AG09319 (cell line): Measurements from ENCODE around the gene CAMK2B.

Experiments used
- DNase-seq: peaks from one replicate; pipeline ENCODE4 v3.0.0-alpha.2; 2010; ENCODE audit warnings: low read depth; ENCODE audit errors: extremely low read depth
- TF ChIP-seq, protein P1 (sequence below): IDR thresholded peaks from 2 replicates; pipeline ENCODE4 v1.5.1; 2011; ENCODE audit warnings: low read depth, mild to moderate bottlenecking, inconsistent platforms, low read length, moderate library complexity

CAMK2B gene

DNA sequence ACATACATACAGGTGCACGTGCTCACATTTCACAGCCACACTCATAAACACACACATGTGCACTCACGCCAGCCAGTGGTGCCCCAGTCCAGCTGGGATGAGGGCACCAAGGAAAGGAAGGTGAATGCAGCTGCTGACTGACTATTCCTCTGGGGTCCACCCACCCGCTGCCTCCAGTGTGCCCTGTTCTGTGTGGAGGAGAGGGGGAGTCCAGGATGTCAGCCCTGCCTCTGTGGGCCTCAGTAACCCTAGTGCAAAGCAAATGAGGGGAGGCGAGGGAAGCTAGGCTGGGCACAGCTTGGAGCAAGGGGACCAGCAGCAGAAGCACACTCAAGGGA is 67.0 kb downstream of the CAMK2B start:
- no peak for DNase-seq
- TF ChIP-seq, protein P1, sequence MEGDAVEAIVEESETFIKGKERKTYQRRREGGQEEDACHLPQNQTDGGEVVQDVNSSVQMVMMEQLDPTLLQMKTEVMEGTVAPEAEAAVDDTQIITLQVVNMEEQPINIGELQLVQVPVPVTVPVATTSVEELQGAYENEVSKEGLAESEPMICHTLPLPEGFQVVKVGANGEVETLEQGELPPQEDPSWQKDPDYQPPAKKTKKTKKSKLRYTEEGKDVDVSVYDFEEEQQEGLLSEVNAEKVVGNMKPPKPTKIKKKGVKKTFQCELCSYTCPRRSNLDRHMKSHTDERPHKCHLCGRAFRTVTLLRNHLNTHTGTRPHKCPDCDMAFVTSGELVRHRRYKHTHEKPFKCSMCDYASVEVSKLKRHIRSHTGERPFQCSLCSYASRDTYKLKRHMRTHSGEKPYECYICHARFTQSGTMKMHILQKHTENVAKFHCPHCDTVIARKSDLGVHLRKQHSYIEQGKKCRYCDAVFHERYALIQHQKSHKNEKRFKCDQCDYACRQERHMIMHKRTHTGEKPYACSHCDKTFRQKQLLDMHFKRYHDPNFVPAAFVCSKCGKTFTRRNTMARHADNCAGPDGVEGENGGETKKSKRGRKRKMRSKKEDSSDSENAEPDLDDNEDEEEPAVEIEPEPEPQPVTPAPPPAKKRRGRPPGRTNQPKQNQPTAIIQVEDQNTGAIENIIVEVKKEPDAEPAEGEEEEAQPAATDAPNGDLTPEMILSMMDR: no peak

DNA sequence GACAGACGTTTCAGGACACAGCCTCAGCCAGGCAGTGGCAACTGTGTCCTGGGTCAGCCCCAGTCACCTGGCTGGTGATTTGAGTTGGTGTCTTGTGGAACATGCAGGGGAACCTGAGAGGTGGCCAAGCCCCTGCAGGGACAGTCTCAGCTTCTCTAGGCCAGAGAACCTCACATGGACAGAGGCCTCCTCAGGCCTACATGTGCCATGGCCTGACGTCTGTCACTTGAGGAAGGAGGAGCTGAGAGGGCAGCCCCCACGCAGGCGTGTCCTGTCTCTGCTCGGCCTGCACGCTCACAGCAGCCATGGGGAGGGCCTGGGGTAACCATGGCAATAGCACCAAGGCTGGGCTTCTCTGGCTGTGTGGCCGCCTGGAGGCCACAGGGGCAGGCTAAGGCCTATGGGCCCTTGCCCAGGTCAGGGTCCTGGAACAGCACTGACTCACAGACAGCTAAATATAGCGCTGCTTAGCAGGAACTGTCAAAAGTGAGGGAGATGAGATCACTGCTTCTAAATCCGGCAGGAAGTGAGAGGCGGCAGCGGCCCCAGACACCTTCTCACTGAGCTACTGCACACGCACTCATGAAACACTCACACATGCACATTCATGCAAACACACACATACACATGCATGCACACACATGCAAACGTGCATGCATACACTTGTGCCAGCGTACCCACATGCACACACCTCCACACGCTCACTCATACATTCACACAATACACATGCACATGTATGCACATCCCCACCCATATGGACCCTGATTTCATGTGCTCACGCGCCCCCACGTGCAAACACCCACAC is 67.6 kb downstream of the CAMK2B start:
- TF ChIP-seq, protein P1: no peak
- no peak for DNase-seq

DNA sequence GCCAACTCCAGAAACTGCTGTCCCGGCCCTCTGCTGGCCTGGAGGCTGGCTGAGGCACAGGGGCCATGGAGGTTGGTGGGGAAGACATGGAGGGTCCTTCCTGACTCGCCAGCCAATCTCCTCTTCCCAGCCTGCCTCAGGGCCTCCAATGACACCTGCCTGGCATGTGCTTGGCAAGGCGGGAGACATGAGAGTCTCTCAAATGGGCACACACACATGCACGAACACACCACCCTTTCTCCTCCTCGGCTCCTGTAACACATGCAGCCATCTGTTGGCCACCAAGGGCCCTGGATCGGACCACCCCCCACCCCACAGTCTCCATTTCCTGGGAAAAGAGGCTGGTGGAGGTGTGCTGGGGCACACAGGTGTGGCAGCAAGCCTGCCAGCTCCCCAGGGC is 68.2 kb downstream of the CAMK2B start:
- TF ChIP-seq, protein P1: no peak
- no peak for DNase-seq

DNA sequence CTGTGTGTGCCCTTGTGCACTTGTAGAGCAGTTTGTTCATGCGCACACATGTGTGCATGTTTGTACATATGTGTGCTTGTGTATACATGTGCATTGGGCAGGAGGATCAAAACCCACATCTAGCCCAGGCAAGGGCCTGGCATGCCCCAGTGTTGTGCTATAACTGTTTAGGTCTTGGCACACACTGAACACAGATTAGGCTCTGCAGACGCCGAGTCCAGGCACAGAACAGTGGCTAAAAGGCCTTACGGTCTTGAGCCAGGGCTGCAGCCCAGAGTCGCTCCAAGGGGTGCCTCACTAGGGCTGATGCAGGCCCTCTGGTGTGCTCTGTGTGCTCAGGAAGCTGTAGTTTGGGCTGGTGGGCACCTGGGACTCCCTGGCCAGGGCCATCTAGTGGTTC is 68.9 kb downstream of the CAMK2B start:
- DNase-seq: no peak
- TF ChIP-seq, protein P1: no peak

DNA sequence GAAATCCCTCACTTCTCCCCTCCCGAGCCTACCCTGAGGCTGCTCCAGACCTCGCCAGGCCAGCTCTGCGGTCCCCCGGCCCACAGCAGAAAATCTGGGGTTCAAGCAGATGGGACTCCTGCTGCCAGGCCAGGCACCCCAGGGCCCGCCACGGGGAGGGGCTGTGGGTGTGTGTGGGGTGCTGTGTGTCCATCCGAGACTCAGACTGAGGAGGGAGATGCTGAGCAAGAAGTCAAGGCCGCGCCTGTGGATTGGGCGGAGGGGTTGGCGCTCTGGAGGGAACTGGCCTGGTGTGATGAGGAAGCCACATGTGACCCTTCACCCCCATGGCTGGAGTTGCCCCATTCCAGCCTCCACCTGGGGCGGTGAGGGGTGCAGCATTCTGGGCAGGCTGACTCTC is 73.5 kb downstream of the CAMK2B start:
- DNase-seq: no peak
- TF ChIP-seq, protein P1: no peak

DNA sequence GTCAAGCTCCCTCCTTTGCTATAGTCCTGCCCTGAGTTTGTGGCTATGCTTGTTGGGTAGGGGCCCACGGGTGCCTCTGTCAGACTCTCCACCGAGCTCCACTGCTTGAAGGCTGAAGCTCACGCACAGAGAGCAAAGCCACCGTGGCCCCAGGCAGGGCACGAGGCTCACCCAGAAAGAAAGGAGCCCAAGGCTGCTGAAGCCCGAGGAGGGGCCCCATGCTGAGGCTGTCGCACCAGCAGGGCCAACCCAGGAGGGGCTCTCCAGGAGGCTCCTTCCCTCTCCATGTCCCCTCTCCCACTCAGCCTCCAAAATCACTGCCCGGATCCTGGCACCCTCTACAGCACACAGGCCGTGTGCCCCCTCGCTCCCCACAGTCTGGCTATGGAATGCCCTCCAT is 74.1 kb downstream of the CAMK2B start:
- TF ChIP-seq, protein P1: no peak

DNA sequence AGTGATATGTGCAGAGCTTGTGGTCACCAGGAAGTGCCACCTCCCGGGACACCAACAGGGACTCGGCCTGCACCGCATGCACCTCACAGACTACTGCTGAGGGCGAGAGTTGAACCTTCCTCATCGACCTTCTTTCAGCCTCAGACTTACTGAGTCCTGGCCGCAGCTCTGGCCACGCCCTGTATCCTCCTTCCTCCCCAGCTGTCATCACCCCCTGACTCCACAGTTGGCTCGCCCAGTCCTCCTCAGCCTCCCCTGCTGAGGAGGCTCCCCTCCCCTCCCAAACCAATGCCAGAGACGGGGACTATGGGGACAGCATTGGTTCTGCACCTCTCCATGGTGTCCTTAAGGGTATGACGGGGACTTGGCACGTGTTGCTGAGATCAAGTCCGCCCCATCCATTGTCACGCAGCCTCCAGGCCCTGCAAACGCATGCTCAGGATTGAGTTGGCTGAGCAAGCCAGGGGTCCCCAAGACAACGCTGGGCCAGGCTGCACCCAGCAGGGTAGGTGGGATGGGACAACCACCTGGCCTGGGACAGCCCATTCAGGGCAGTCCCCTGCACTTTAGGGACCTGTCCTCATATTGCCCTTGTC is 75.7 kb downstream of the CAMK2B start:
- TF ChIP-seq, protein P1: no peak
- DNase-seq: no peak

More for the DNA sequence above, 74.1 kb downstream of the CAMK2B start:
- no peak for DNase-seq
